HG03097 (cell line): Measurements from ENCODE around the gene CDK5RAP1.
"Not testable (repeated sequence)": the region's sequence is repeated elsewhere in the genome, so short reads cannot be mapped to it uniquely, and the experiment has no call there.

Source experiments
- ATAC-seq: cut with Tn5 transposase; IDR thresholded peaks from one replicate; pipeline ENCODE4 v1.9.1; 2021; ENCODE audit not compliant: unreplicated experiment, low FRiP score

Gene CDK5RAP1

GRCh38 chr20:33389326-33389725 lies 12.0 kb downstream of the CDK5RAP1 start:
- not testable (repeated sequence) for ATAC-seq

GRCh38 chr20:33388268-33388667 lies 13.1 kb downstream of the CDK5RAP1 start:
- no peak for ATAC-seq

DNA sequence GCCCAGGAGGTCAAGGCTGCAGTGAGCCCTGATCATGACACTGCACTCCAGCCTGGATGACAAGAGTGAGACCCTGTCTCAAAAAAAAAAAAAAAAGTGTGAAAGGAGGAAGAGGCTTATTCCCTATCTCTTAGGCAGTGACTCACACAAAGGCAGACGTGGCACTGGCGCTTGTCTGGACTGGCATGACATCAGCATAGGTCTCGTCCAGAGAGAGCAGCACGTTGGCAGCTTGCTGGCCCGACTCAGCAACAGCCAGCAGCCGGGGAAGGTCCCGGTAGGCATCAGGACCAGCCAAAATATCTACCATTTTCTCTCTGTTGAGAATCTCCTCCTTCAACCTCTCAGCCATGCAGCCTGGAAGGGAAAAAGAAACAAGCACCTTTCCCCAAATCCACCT lies 14.1 kb downstream of the CDK5RAP1 start:
- ATAC-seq, result no peak

DNA sequence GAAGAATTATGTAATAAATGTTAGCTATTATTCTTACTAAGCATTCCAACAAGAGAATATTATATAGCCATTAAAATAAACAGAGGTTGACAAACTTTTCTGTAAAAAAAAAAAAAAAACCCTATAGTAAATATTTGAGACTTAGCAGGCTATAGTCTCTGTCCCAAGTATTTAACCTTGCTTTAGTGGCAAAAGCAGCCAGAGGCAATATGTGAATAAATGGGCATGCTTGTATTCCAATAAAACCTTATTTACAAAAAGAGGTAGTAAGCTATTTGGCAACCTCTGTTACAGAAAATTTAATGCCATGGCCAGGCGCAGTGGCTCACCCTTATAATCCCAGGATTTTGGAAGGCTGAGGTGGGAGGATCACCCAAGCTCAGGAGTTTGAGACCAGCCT lies 14.6 kb downstream of the CDK5RAP1 start:
- no peak for ATAC-seq

- no peak for ATAC-seq
Measured at GRCh38 chr20:33377366-33377765, 24.0 kb downstream of the CDK5RAP1 start.

- no peak for ATAC-seq
Measured at GRCh38 chr20:33373735-33374605, 27.3 kb downstream of the CDK5RAP1 start.

- no peak for ATAC-seq
Measured at GRCh38 chr20:33372993-33373441, 28.3 kb downstream of the CDK5RAP1 start.

DNA sequence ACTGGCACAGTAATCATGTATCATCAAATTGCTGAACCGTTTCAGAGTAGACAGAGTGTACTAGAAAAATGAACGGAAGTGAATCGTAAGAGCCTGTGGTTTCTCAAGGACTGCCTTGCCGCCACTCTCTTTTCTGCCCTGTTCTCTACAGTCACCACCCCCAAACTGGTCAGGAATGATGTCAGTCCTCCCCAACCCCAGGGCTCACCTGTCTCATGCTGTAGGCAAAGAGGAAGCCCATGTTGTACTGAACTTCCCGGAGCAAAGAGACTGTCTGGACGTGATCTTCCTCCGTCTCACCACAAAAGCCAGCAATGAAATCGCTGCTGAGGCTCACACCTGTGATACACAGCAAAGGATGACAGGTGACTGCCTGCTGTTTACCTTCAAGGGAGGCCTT lies 31.0 kb downstream of the CDK5RAP1 start:
- no peak for ATAC-seq

- no peak for ATAC-seq
Measured at GRCh38 chr20:33362898-33363297, 38.4 kb downstream of the CDK5RAP1 start.

GRCh38 chr20:33359399-33360261 lies 41.7 kb downstream of the CDK5RAP1 start:
- no peak for ATAC-seq

GRCh38 chr20:33353013-33353402 lies 48.3 kb downstream of the CDK5RAP1 start:
- ATAC-seq, result no peak

DNA sequence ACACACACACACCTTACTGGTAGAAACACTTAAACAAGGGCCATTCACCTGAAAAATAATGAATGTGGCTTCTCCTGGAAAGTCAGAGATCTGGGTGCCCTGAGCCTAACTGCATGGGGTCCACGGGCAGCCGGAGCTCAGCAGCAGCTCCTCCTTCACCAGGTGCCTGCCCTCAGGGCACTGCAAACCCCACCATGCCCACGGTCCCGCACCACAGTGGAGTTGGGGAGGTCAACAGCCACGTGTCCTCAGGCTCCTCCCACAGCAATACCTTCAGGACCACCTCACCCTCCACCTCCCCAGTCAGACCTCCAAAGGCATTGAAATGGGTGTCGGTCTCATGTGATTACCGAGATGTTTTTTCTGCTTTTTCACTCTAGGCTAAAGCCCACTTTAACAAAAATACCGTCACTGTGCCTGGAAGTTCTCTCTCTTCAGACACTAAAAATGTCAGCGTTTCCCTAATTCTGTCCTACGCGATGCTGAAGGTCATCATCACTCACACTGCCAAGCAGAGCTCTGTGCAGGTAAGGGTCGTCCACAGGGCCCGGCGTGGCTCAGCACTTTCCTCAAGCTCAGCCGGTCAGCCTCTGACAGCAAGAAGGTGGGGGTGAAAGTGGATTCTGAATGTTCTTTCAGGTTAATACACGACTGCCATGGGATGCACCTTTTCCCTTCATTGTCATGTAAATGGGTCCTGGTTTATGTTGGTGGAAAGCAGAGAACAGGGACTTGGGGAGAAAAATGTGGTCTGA lies 48.9 kb downstream of the CDK5RAP1 start:
- no peak for ATAC-seq

GRCh38 chr20:33351696-33352095 lies 49.6 kb downstream of the CDK5RAP1 start:
- ATAC-seq, result no peak

GRCh38 chr20:33349493-33349892 lies 51.8 kb downstream of the CDK5RAP1 start:
- no peak for ATAC-seq

GRCh38 chr20:33348136-33348937 lies 53.0 kb downstream of the CDK5RAP1 start:
- no peak for ATAC-seq

DNA sequence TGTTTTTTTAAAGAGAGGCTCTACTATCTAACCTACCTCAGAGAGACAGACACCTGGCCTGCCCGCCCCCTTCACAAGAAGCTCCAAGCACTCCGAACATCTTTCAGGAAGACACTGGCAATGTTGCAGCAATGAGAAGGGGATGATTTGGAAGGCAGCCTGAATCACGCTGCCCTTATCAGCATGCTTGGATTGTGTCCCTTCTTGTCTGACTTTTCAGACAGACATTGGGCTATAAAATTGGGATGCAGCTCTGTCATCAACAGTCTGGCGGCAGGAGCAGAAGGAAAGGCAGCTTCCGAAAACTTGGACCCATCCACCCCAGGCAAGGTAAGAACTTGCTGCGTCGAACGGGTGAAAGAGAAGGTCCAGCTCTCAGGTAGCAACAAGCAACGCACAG lies 56.0 kb downstream of the CDK5RAP1 start:
- no peak for ATAC-seq

DNA sequence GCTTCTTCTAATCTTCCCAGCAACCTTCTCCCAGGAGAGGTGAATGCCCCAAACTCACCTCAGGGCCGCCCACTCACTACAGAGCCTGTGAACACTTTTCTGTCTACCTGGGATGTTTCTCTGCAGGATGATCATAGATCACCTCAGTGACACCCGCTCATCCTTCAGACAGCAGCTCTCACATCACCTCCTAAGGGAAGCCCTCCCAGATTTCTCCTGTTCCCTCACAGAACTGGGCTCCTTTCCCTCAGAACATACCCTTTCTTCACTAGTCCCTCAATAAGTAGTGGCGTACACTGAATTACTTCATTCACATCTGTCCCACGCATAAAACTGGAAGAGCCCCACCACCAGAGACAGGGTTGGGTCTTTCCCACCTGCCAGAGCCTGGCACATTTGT lies 57.8 kb downstream of the CDK5RAP1 start:
- no peak for ATAC-seq

DNA sequence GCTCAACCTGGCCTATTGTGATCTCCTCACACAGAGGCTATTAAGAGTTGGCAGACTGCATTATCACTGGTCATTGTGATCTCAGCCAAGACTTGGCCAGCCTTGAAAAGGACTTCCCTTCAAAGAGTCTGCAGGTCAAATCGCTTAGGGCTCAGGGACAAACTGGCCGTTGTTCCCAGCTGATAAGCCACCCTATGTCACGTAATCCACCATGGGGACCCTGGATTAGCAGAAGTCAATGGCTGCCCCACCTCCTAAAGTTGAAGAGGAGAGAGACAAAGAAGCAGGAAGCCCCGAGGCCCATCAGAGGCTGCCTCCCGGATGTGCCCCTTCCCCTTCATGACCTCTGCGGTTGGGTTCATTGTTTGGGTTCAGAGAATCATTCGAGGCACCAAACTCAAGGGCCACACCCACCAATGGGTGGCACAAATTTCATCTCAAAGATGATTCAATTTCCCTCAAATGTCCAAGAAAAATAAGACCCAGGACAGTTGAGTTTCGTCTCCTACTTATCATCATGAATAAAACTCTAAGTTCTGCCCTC lies 61.7 kb downstream of the CDK5RAP1 start:
- ATAC-seq, result no peak

DNA sequence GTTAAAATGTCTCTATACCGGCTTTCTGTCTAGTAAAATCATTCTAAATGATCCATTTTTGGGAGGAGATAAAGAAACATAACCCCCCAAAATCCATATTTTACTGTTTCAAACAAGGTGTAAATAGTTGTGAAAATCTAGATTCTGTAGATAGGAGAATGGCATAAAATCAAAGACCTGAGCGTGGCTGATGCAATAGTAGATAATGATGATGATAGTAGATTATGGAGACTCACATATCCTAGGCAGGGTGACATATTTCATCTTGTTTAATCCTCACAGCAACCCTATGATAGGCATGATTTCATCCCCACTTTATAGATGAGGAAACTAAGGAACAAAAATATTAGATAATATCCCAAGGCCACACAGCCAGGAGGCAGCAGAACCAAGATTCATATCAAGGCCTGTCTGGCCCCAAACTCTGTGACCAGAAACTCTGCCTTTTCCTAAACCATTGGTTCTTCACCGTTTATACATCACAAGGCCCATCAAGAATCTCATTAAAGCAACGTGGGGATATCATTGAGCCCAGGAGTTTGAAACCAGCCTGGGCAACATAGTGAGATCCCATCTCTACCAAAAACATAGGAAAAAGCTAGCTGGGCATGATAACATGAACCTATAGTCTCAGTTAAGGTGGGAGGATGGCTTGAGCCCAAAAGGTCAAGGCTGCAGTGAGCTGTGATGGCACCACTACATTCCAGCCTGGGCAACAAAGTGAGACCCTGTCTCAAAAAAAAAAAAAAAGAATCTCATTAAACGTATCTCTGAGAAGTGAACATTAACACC lies 62.7 kb downstream of the CDK5RAP1 start:
- ATAC-seq, result no peak
